Hepatocyte (in vitro differentiated cells): Measurements from ENCODE around the gene RASGRP3. TPM values are rescaled to one million over a fixed set of nuclear protein-coding genes. Genes with fewer than 3 reads are reported as not detected.

Experiments used
- DNase-seq: peaks from one replicate; pipeline ENCODE4 v3.0.0-alpha.2; 2016; ENCODE audit warnings: low spot score
- H2AFZ ChIP-seq: fragments of 200-600 bp; sonication (generic); 2 replicates; pipeline ENCODE4 v1.6.0; 2016; ENCODE audit warnings: antibody characterized with exemption, mild to moderate bottlenecking
- H3K27ac ChIP-seq: fragments of 200-600 bp; sonication (generic); 2 replicates; pipeline ENCODE4 v1.5.1; 2016; ENCODE audit warnings: mild to moderate bottlenecking
- H3K27me3 ChIP-seq: fragments of 200-600 bp; sonication (generic); 2 replicates; pipeline ENCODE4 v1.6.1; 2016
- H3K36me3 ChIP-seq: fragments of 200-600 bp; sonication (generic); replicated peaks from 2 replicates; pipeline ENCODE4 v1.5.1; 2016; ENCODE audit warnings: low read depth; ENCODE audit not compliant: insufficient read depth
- H3K4me1 ChIP-seq: fragments of 200-600 bp; sonication (generic); 2 replicates; pipeline ENCODE4 v1.5.1; 2016; ENCODE audit warnings: mild to moderate bottlenecking, moderate library complexity; ENCODE audit not compliant: insufficient read depth
- H3K4me2 ChIP-seq: fragments of 200-600 bp; sonication (generic); 2 replicates; pipeline ENCODE4 v1.6.0; 2016
- H3K4me3 ChIP-seq: fragments of 200-600 bp; sonication (generic); 2 replicates; pipeline ENCODE4 v1.5.1; 2016; ENCODE audit warnings: mild to moderate bottlenecking
- H3K79me2 ChIP-seq: fragments of 200-600 bp; sonication (generic); 2 replicates; pipeline ENCODE4 v1.6.0; 2017; ENCODE audit warnings: mild to moderate bottlenecking
- H3K9me2 ChIP-seq: fragments of 200-600 bp; sonication (generic); replicated peaks from 2 replicates; pipeline ENCODE4 v1.6.0; 2017; ENCODE audit warnings: mild to moderate bottlenecking; ENCODE audit not compliant: insufficient read depth
- H3K9me3 ChIP-seq: fragments of 200-600 bp; sonication (generic); 2 replicates; pipeline ENCODE4 v1.5.1; 2016; ENCODE audit warnings: low read depth, mild to moderate bottlenecking
- H4K20me1 ChIP-seq: fragments of 200-600 bp; sonication (generic); 2 replicates; pipeline ENCODE4 v1.6.0; 2016; ENCODE audit warnings: mild to moderate bottlenecking; ENCODE audit not compliant: insufficient read depth, poor library complexity, severe bottlenecking
- CTCF ChIP-seq: fragments of 200-600 bp; sonication (generic); IDR thresholded peaks from 2 replicates; pipeline ENCODE4 v1.5.1; 2016; ENCODE audit warnings: antibody characterized with exemption, mild to moderate bottlenecking; ENCODE audit not compliant: poor library complexity
- EZH2 ChIP-seq: fragments of 200-600 bp; sonication (generic); IDR thresholded peaks from 2 replicates; pipeline ENCODE4 v1.6.1; 2016; ENCODE audit warnings: antibody characterized with exemption, mild to moderate bottlenecking, borderline replicate concordance
- EZH2phosphoT487 ChIP-seq: fragments of 200-600 bp; sonication (generic); IDR thresholded peaks from one replicate; pipeline ENCODE4 v1.6.1; 2018; ENCODE audit warnings: antibody characterized with exemption, mild to moderate bottlenecking, low read depth, moderate library complexity; ENCODE audit not compliant: unreplicated experiment, severe bottlenecking
- WGBS: methylation state at CpG from one replicate; pipeline ENCODE4 v1.1.6; 2016; ENCODE audit warnings: low lambda C conversion rate; ENCODE audit errors: missing lambda C conversion rate; 5-methylcytosine and 5-hydroxymethylcytosine counted together
- polyA plus RNA-seq: library from polyadenylated mRNA; unstranded; fragments of >200 nt; fragmentation: Nextera tagmentation; extraction: Ambion mirVana; gene quantifications from 2 replicates; pipeline ENCODE4 v1.2.1, GENCODE V29; 2016
- total RNA-seq: library from RNA; depleted of rRNA; stranded (reverse); fragments of >200 nt; gene quantifications from 2 replicates; pipeline ENCODE4 v1.2.3, GENCODE V29; 2014

Gene RASGRP3
- total and polyA plus RNA-seq, 2 experiments from 2014 or later = 1.7 to 8.6 TPM

DNA sequence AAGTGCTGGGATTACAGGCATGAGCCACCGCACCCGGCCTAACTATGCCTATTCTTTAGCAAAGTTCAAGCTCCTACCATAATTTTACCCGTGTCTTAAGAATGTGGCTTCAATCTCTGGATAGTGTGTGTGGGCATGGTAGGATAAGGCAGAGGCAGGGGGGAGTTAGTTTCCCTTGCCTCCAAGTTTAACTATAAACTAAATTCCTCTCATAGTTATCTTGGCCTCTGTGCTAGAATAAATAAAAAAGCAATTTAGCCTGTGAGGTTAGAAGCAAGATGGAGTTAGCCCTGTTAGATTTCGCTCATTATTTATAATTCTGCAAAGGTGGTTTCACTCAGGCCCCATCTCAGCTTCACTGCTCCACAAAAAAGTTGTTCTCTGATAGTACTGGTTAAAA, 129.7 kb downstream of the RASGRP3 start:
- Histone ChIP-seq H3K27ac (no peak overlapping the region), H2AFZ (no peak overlapping the region), H3K9me3 (no peaks in the 10 kb centered on the region), H3K27me3 (no peaks in the 10 kb centered on the region), H3K79me2 (no peaks in the 10 kb centered on the region), H3K4me1 (no peaks in the 10 kb centered on the region), H3K4me3 (no peak overlapping the region), H3K36me3 (no peaks in the 10 kb centered on the region), H3K4me2 (no peak overlapping the region), H4K20me1 (no peaks in the 10 kb centered on the region), H3K9me2 (no peaks in the 10 kb centered on the region)
- no peak for TF ChIP-seq EZH2phosphoT487
- WGBS = 80% methylated on average over 4 of the region's 4 CpGs
- DNase-seq = no peak

- Histone ChIP-seq H3K4me1 (no peaks in the 10 kb centered on the region), H3K9me2 (no peaks in the 10 kb centered on the region), H3K4me3 (no peak overlapping the region), H3K36me3 (no peaks in the 10 kb centered on the region), H4K20me1 (no peaks in the 10 kb centered on the region), H3K79me2 (no peaks in the 10 kb centered on the region), H3K27me3 (no peaks in the 10 kb centered on the region), H2AFZ (no peak overlapping the region), H3K9me3 (no peaks in the 10 kb centered on the region), H3K4me2 (no peak overlapping the region), H3K27ac (no peak overlapping the region)
- DNase-seq = no peak
- WGBS = 100% methylated on average over 7 of the region's 7 CpGs
- TF ChIP-seq EZH2phosphoT487 (no peak), EZH2 (no peak), CTCF (no peak)
These were observed 130.2 kb downstream of the RASGRP3 start for GRCh38 chr2:33606622-33607021.

- Histone ChIP-seq H3K4me3 (no peak overlapping the region), H2AFZ (no peak overlapping the region), H3K4me1 (no peaks in the 10 kb centered on the region), H3K9me3 (no peaks in the 10 kb centered on the region), H3K27me3 (no peaks in the 10 kb centered on the region), H4K20me1 (no peaks in the 10 kb centered on the region), H3K79me2 (no peaks in the 10 kb centered on the region), H3K9me2 (no peaks in the 10 kb centered on the region), H3K4me2 (no peak overlapping the region), H3K36me3 (no peaks in the 10 kb centered on the region), H3K27ac (no peak overlapping the region)
- TF ChIP-seq EZH2 = no peak
- TF ChIP-seq EZH2phosphoT487 = no peak
- no peak for TF ChIP-seq CTCF
- no peak for DNase-seq
- WGBS = 73% methylated on average over 4 of the region's 4 CpGs
These were observed 130.8 kb downstream of the RASGRP3 start for GRCh38 chr2:33607251-33607721.

DNA sequence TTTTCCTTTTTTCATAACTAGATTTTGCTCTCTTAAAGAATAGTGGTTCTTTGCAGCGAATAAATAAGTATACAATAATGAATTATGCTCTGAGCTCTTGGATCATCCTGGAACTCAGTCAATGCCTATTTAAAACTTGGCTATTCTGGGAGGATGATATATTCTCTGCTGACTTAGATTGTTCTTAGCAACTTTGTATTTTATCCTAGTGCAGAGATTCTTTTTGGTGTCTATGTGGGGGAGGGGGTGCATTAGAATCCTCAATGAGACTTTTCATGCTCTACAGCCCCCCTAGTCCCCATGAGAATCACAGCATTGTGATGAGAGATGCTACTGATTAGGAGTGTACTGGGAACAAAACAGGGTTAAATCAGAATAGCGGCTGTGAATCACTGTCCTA, 131.5 kb downstream of the RASGRP3 start:
- Histone ChIP-seq H3K4me2 (no peak overlapping the region), H3K27me3 (no peaks in the 10 kb centered on the region), H3K4me1 (no peaks in the 10 kb centered on the region), H2AFZ (no peak overlapping the region), H3K4me3 (no peak overlapping the region), H3K27ac (no peak overlapping the region), H4K20me1 (no peaks in the 10 kb centered on the region), H3K9me3 (no peaks in the 10 kb centered on the region), H3K9me2 (no peaks in the 10 kb centered on the region), H3K79me2 (no peaks in the 10 kb centered on the region), H3K36me3 (no peaks in the 10 kb centered on the region)
- DNase-seq = no peak
- TF ChIP-seq CTCF = no peak
- TF ChIP-seq EZH2 = no peak
- no peak for TF ChIP-seq EZH2phosphoT487
- WGBS = 86% methylated on average over 2 of the region's 2 CpGs
